HCT116 (cell line): Measurements from ENCODE around the gene ERGIC3. TPM values are rescaled to one million over a fixed set of nuclear protein-coding genes. Genes with fewer than 3 reads are reported as not detected.

Experiments used
- ATAC-seq: fragments of 200-7000 bp; cut with Tn5 transposase; 2 replicates; pipeline ENCODE4 v1.9.1; 2020; ENCODE audit warnings: mild to moderate bottlenecking, moderate library complexity
- BruUV-seq: library from RNA; stranded (reverse); fragments of 400-500 nt; replicated peaks from 2 replicates; lab custom pipeline; 2021; lab: Mats Ljungman, UMichigan
- CTCF ChIA-PET: fragments of 300-600 bp; sonication (Branson Sonifier 250); formaldehyde crosslinking; loops from one replicate; lab custom pipeline; 2021; ENCODE audit warnings: antibody characterized with exemption; lab: Charles Lee
- POLR2A ChIA-PET: fragments of 300-600, 350-600 bp; sonication (Branson Sonifier 250); formaldehyde crosslinking; loops from one replicate; lab custom pipeline; 2021; ENCODE audit warnings: antibody characterized with exemption; lab: Charles Lee
- RAD21 ChIA-PET, 2 experiments: fragments of 300-600 bp; sonication (Branson Sonifier 250); formaldehyde crosslinking; loops; one replicate each; lab custom pipeline; 2023; ENCODE audit warnings: low total read pairs in 2 of 2; ENCODE audit not compliant: uncharacterized antibody in 2 of 2, unreplicated experiment in 2 of 2, low non-redundant PET in 1 of 2; lab: Charles Lee
- DNase-seq: peaks from one replicate; pipeline ENCODE4 v3.0.0-alpha.2; 2010; ENCODE audit warnings: low read depth, low spot score
- H2AFZ ChIP-seq: fragments of 200-600 bp; shearing (Covaris generic), sonication (generic); 2 replicates; pipeline ENCODE4 v1.6.1; 2017; ENCODE audit warnings: low read depth, mixed run types, mixed read lengths, antibody characterized with exemption, low read length; ENCODE audit not compliant: poor library complexity, severe bottlenecking
- H3K27ac ChIP-seq: 2 replicates; pipeline ENCODE4 v1.5.1; 2012; ENCODE audit warnings: low read depth, low read length
- H3K27me3 ChIP-seq: fragments of 200-600 bp; sonication (generic); 2 replicates; pipeline ENCODE4 v1.6.1; 2016; ENCODE audit warnings: mixed run types, low read length, mixed read lengths; ENCODE audit not compliant: insufficient read depth
- H3K36me3 ChIP-seq, 2 experiments: fragments of 200-500 bp in 1 of 2; fragments of 200-600 bp in 1 of 2; sonication (Bioruptor generic) in 1 of 2; sonication (generic) in 1 of 2; 2 replicates each; pipeline versions ENCODE4 v1.5.1 to v1.6.1; 2014 to 2016; ENCODE audit warnings: low read length in 2 of 2, inconsistent platforms in 1 of 2, mixed read lengths in 1 of 2, mixed run types in 1 of 2; ENCODE audit not compliant: insufficient read depth in 2 of 2, control insufficient read depth in 1 of 2
- H3K4me1 ChIP-seq, 2 experiments: fragments of 200-600 bp in 1 of 2; sonication (generic) in 1 of 2; 2 replicates each; pipeline versions ENCODE4 v1.5.1 to v1.6.1; 2012 to 2017; ENCODE audit warnings: low read length in 2 of 2, inconsistent platforms in 1 of 2, mild to moderate bottlenecking in 1 of 2, mixed read lengths in 1 of 2, mixed run types in 1 of 2, moderate library complexity in 1 of 2; ENCODE audit not compliant: insufficient read depth in 2 of 2, control insufficient read depth in 1 of 2
- H3K4me2 ChIP-seq: fragments of 200-600 bp; sonication (generic); 2 replicates; pipeline ENCODE4 v1.6.1; 2017; ENCODE audit warnings: mixed run types, low read length, mixed read lengths
- H3K4me3 ChIP-seq, 2 experiments: fragments of 200-600 bp in 1 of 2; sonication (generic) in 1 of 2; replicated peaks in 1 of 2; 2 replicates each; pipeline ENCODE4 v1.5.1; 2011 to 2016; ENCODE audit warnings: low read length in 2 of 2, control low read depth in 1 of 2, low read depth in 1 of 2, mild to moderate bottlenecking in 1 of 2, mixed read lengths in 1 of 2, mixed run types in 1 of 2
- H3K79me2 ChIP-seq: fragments of 200-600 bp; sonication (generic); 2 replicates; pipeline ENCODE4 v1.6.1; 2017; ENCODE audit warnings: mild to moderate bottlenecking, mixed run types, low read length, moderate library complexity, mixed read lengths; ENCODE audit not compliant: insufficient read depth
- H3K9ac ChIP-seq: fragments of 200-600 bp; sonication (generic); 2 replicates; pipeline ENCODE4 v1.6.1; 2016; ENCODE audit warnings: low read length, mixed read lengths
- H3K9me2 ChIP-seq: fragments of 200-600 bp; sonication (generic), shearing (Covaris generic); 2 replicates; pipeline ENCODE4 v1.6.1; 2017; ENCODE audit warnings: mixed run types, mild to moderate bottlenecking, moderate library complexity; ENCODE audit not compliant: insufficient read depth
- H3K9me3 ChIP-seq, 2 experiments: fragments of 200-500 bp in 1 of 2; fragments of 200-600 bp in 1 of 2; sonication (Bioruptor generic) in 1 of 2; sonication (generic) in 1 of 2; 2 replicates each; pipeline ENCODE4 v1.6.1; 2014 to 2017; ENCODE audit warnings: low read length in 2 of 2, mixed read lengths in 2 of 2, inconsistent platforms in 1 of 2, low read depth in 1 of 2, mild to moderate bottlenecking in 1 of 2, mixed run types in 1 of 2, moderate library complexity in 1 of 2; ENCODE audit not compliant: control insufficient read depth in 1 of 2, insufficient read depth in 1 of 2
- H4K20me1 ChIP-seq: fragments of 200-600 bp; sonication (generic), shearing (Covaris generic); 2 replicates; pipeline ENCODE4 v1.6.1; 2017; ENCODE audit warnings: mixed run types, mild to moderate bottlenecking, moderate library complexity; ENCODE audit not compliant: insufficient read depth
- ELF1 ChIP-seq: IDR thresholded peaks from 2 replicates; pipeline ENCODE4 v1.6.1; 2012; ENCODE audit warnings: low read depth, borderline replicate concordance
- EZH2 ChIP-seq: fragments of 200-600 bp; sonication (generic); IDR thresholded peaks from 2 replicates; pipeline ENCODE4 v1.6.1; 2017; ENCODE audit warnings: antibody characterized with exemption, mixed run types
- EZH2phosphoT487 ChIP-seq: fragments of 200-600 bp; IDR thresholded peaks from 2 replicates; pipeline ENCODE4 v1.6.1; 2018; ENCODE audit warnings: antibody characterized with exemption, borderline replicate concordance
- JUND ChIP-seq: IDR thresholded peaks from 2 replicates; pipeline ENCODE4 v1.6.1; 2012
- POLR2A ChIP-seq: IDR thresholded peaks from 2 replicates; pipeline ENCODE4 v1.7.0; 2011; ENCODE audit warnings: borderline replicate concordance; ENCODE audit not compliant: insufficient read depth, insufficient read length; ENCODE audit errors: extremely low read depth
- POLR2AphosphoS5 ChIP-seq: IDR thresholded peaks from 2 replicates; pipeline ENCODE4 v1.6.1; 2011; ENCODE audit warnings: mild to moderate bottlenecking, low read depth, low read length, moderate library complexity
- SIN3A ChIP-seq: IDR thresholded peaks from 2 replicates; pipeline ENCODE4 v1.6.1; 2012; ENCODE audit warnings: low read depth
- SP1 ChIP-seq: IDR thresholded peaks from 2 replicates; pipeline ENCODE4 v1.6.1; 2012; ENCODE audit warnings: low read depth
- SRF ChIP-seq: IDR thresholded peaks from 2 replicates; pipeline ENCODE4 v1.6.1; 2012; ENCODE audit warnings: low read depth
- TCF7L2 ChIP-seq: IDR thresholded peaks from 2 replicates; pipeline ENCODE4 v1.7.0; 2011; ENCODE audit warnings: borderline replicate concordance, inconsistent platforms; ENCODE audit not compliant: insufficient read depth, insufficient read length; ENCODE audit errors: extremely low read depth
- YY1 ChIP-seq: IDR thresholded peaks from 2 replicates; pipeline ENCODE4 v1.6.1; 2011; ENCODE audit warnings: low read length, low read depth, moderate library complexity, mild to moderate bottlenecking; ENCODE audit not compliant: insufficient replicate concordance; ENCODE audit errors: extremely low read depth
- ZFX ChIP-seq: fragments of 450-650 bp; IDR thresholded peaks from 2 replicates; pipeline ENCODE4 v1.6.1; 2017
- intact Hi-C: fragments of 100-400 bp; cut with micrococcal nuclease; formaldehyde crosslinking; loops from 2 replicates; pipeline ENCODE4 v1.10.0; 2022
- total RNA-seq: library from RNA; stranded (reverse); gene quantifications from one replicate; pipeline ENCODE4 v1.2.1, GENCODE V29; 2021; ENCODE audit not compliant: unreplicated experiment
- TF ChIP-seq, protein P1 (sequence below): IDR thresholded peaks from 2 replicates; pipeline ENCODE4 v1.6.1; 2011; ENCODE audit warnings: mild to moderate bottlenecking, low read length, moderate library complexity; ENCODE audit not compliant: insufficient replicate concordance; ENCODE audit errors: extremely low read depth
- TF ChIP-seq, protein P2 (sequence below): IDR thresholded peaks from 2 replicates; pipeline ENCODE4 v1.6.1; 2012

The ERGIC3 gene
- total RNA-seq, 1 experiment from 2014 or later = 229 TPM

DNA sequence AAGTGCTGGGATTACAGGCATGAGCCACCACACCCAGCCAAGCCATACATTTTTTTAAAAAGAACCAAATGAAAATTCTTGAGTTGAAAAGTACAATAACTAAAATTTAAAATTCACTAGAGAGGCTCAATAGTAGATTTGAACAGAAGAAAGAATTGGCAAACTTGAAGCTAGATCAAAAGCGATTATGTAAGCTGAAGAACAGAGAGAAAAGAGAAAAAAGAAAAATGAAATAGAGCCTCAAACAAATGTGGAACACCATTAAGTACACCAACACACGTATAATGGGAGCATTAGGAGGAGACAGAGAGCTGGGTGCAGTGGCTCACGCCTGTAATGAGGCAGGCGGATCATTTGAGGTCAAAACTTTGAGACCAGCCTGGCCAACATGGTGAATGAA lies 31.0 kb downstream of the ERGIC3 start (continued):
- TF ChIP-seq, protein P1, sequence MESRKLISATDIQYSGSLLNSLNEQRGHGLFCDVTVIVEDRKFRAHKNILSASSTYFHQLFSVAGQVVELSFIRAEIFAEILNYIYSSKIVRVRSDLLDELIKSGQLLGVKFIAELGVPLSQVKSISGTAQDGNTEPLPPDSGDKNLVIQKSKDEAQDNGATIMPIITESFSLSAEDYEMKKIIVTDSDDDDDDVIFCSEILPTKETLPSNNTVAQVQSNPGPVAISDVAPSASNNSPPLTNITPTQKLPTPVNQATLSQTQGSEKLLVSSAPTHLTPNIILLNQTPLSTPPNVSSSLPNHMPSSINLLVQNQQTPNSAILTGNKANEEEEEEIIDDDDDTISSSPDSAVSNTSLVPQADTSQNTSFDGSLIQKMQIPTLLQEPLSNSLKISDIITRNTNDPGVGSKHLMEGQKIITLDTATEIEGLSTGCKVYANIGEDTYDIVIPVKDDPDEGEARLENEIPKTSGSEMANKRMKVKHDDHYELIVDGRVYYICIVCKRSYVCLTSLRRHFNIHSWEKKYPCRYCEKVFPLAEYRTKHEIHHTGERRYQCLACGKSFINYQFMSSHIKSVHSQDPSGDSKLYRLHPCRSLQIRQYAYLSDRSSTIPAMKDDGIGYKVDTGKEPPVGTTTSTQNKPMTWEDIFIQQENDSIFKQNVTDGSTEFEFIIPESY = no peak
- TF ChIP-seq POLR2AphosphoS5 (no peak), YY1 (no peak), JUND (no peak), SRF (no peak), POLR2A (no peak), ELF1 (no peak), ZFX (no peak)
- TF ChIP-seq, all 23 proteins: peak for 0

DNA sequence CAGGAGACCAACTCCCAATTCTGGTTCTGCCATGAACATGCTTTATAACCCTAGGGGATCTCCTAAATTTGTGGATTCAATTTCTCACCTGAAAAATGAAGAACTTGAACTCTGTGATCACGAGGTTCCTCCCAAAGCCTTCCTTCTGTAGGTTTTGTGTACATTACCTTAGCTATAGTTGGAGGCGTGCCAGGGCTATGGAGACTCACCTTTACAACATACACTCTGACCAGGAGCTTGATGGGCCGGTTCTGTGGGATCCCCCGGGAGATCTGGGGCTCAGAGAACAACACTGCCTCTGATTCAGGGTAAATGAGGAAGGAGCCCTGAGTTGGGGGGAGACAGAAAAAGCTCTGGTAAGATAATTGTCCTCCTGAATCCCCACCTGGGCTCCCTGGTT lies 34.1 kb downstream of the ERGIC3 start:
- BruUV-seq = no TSS peak
- Histone ChIP-seq H3K4me3 (no peak overlapping the region), H3K27me3 (no peaks in the 10 kb centered on the region), H2AFZ (no peak overlapping the region), H3K9ac (no peak overlapping the region), H3K27ac (no peak overlapping the region), H3K79me2 (no peaks in the 10 kb centered on the region), H3K9me3 (peaks cover 0 to 3% of the 10 kb centered on the region in 2 experiments; a peak in 1 of 4 replicates), H4K20me1 (no peaks in the 10 kb centered on the region), H3K9me2 (no peaks in the 10 kb centered on the region), H3K4me2 (no peak overlapping the region), H3K4me1 (no peaks in the 10 kb centered on the region), H3K36me3 (no peaks in the 10 kb centered on the region)
- POLR2A ChIA-PET = no interaction called here
- DNase-seq (no peak), ATAC-seq (no peak)
- RAD21 ChIA-PET = no interaction called here
- CTCF ChIA-PET = no interaction called here
- intact Hi-C loops = no loop called here
- TF ChIP-seq ZFX (no peak), SIN3A (no peak), SRF (no peak), EZH2phosphoT487 (no peak), EZH2 (no peak), POLR2A (no peak), TCF7L2 (no peak), YY1 (no peak), SP1 (no peak)
- TF ChIP-seq, protein P2, sequence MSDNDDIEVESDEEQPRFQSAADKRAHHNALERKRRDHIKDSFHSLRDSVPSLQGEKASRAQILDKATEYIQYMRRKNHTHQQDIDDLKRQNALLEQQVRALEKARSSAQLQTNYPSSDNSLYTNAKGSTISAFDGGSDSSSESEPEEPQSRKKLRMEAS = no peak
- TF ChIP-seq, protein P1 = no peak
